NT2/D1 (cell line): ENCODE results near the gene ADGRG3.

ENCODE experiments used
- DNase-seq: peaks from one replicate; pipeline ENCODE4 v3.0.0-alpha.2; 2011; ENCODE audit warnings: low read depth, low spot score
- H3K27me3 ChIP-seq: 2 replicates; pipeline ENCODE4 v1.6.0; 2011; ENCODE audit warnings: mild to moderate bottlenecking; ENCODE audit not compliant: insufficient read length, insufficient read depth
- H3K36me3 ChIP-seq: 2 replicates; pipeline ENCODE4 v1.6.1; 2011; ENCODE audit warnings: mild to moderate bottlenecking, low read length, mixed read lengths; ENCODE audit not compliant: insufficient read depth, insufficient read length
- H3K4me1 ChIP-seq: 2 replicates; pipeline ENCODE4 v1.5.1; 2011; ENCODE audit not compliant: insufficient read depth, insufficient read length
- H3K4me3 ChIP-seq: 2 replicates; pipeline ENCODE4 v1.5.1; 2011; ENCODE audit warnings: low read depth; ENCODE audit not compliant: insufficient read length
- H3K9ac ChIP-seq: 2 replicates; pipeline ENCODE4 v1.6.0; 2011; ENCODE audit warnings: low read depth; ENCODE audit not compliant: insufficient read length
- H3K9me3 ChIP-seq: 2 replicates; pipeline ENCODE4 v1.5.1; 2011; ENCODE audit warnings: mild to moderate bottlenecking, low read length; ENCODE audit not compliant: insufficient read depth
- SUZ12 ChIP-seq: IDR thresholded peaks from 2 replicates; pipeline ENCODE4 v1.6.1; 2011; ENCODE audit not compliant: insufficient read length, insufficient read depth; ENCODE audit errors: extremely low read depth
- YY1 ChIP-seq: IDR thresholded peaks from 2 replicates; pipeline ENCODE4 v1.6.1; 2011; ENCODE audit not compliant: insufficient read length, insufficient read depth
- ZNF274 ChIP-seq: IDR thresholded peaks from 2 replicates; pipeline ENCODE4 v1.6.1; 2011; ENCODE audit warnings: mild to moderate bottlenecking, low read depth, low read length

The ADGRG3 gene

DNA sequence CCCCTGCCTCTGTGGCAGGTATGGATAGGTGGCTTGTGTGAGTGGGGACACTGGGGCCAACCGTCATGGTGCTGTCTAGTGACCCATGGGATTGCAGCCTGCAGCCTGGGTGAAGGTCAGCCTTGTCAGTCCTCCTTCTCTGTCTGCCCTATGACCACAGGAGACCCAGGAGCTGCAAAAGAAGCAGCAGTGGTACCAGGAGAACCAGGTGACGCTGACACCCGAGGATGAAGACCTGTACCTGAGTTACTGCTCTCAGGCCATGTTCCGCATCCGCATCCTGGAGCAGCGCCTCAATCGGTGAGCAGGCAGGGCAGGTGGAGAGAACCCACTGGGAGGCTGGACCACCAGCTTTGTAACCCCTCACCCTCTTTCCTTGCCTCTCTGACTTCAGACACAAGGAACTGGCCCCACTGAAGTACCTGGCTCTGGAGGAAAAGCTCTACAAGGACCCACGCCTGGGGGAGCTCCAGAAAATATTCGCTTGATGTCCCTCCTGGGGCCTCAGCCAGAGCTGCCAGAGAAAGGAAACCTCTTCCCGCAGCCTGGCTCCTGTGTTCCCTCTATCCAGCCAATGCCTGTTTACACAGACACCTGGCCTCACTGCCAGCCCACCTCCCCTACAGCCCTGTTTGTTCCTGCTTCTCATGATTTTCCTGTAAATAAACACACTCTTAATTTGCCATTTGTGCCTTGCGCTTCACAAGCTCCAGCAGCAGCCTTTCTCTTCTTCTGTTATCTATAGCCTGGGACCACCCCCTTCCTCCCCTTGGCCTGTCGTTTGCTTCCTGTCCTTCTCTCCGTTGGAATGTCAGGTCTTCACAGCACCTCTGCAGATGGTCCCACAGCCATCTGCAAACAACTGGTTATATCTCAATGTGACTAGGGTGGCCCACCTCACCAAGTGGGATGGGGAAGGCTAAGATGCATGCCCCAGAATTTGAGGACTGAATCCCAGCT, 62.9 kb downstream of the ADGRG3 start:
- DNase-seq, result no peak
- no peak for TF ChIP-seq YY1
- no peak for TF ChIP-seq SUZ12
- TF ChIP-seq ZNF274, result no peak

GRCh38 chr16:57732037-57732436, 63.9 kb downstream of the ADGRG3 start:
- H3K36me3 ChIP-seq, result peaks cover 1% of the 10 kb centered on the region
- TF ChIP-seq SUZ12 (no peak), ZNF274 (no peak), YY1 (no peak)
- no peak overlapping the region for H3K4me3 ChIP-seq
- peaks cover 5% of the 10 kb centered on the region for H3K4me1 ChIP-seq
- no peaks in the 10 kb centered on the region for H3K9me3 ChIP-seq
- DNase-seq, result no peak
- no peak overlapping the region for H3K9ac ChIP-seq
- H3K27me3 ChIP-seq, result no peaks in the 10 kb centered on the region

More for the DNA sequence above, 62.9 kb downstream of the ADGRG3 start:
- no peaks in the 10 kb centered on the region for H3K4me1 ChIP-seq
- no peaks in the 10 kb centered on the region for H3K9me3 ChIP-seq
- H3K27me3 ChIP-seq, result no peaks in the 10 kb centered on the region
- H3K9ac ChIP-seq, result no peak overlapping the region
- no peaks in the 10 kb centered on the region for H3K36me3 ChIP-seq
- H3K4me3 ChIP-seq, result no peak overlapping the region

DNA sequence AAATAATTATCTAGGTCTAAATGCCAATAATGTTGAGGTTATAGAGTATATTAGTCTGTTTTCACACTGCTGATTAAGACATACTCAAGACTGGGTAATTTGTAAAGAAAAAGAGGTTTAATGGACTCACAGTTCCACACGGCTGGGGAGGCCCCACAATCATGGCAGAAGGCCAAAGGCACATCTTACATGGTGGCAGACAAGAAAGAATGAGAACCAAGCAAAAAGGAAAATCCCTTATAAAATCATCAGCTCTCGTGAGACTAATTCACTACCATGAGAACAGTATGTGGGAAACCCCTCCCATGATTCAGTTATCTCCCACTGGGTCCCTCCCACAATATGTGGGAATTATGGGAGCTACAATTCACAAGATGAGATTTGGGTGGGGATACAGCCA, 64.6 kb downstream of the ADGRG3 start:
- Histone ChIP-seq H3K4me3 (no peak overlapping the region), H3K4me1 (peaks cover 6% of the 10 kb centered on the region), H3K36me3 (peaks cover 8% of the 10 kb centered on the region), H3K9me3 (no peaks in the 10 kb centered on the region), H3K9ac (no peak overlapping the region), H3K27me3 (no peaks in the 10 kb centered on the region)
- no peak for DNase-seq
- no peak for TF ChIP-seq ZNF274

GRCh38 chr16:57734308-57734924, 66.3 kb downstream of the ADGRG3 start:
- Histone ChIP-seq H3K4me3 (peak overlapping the region; percentile 92), H3K9ac (peak overlapping the region; percentile 98), H3K4me1 (peaks cover 6% of the 10 kb centered on the region), H3K27me3 (no peaks in the 10 kb centered on the region), H3K9me3 (no peaks in the 10 kb centered on the region), H3K36me3 (peaks cover 20% of the 10 kb centered on the region)
- DNase-seq, result no peak
- TF ChIP-seq ZNF274, result no peak
- TF ChIP-seq YY1, result no peak
- TF ChIP-seq SUZ12, result no peak

GRCh38 chr16:57734925-57735754, 67.0 kb downstream of the ADGRG3 start:
- peak overlapping the region; percentile 92 for H3K4me3 ChIP-seq
- TF ChIP-seq YY1 (peak; percentile 96), SUZ12 (no peak)
- DNase-seq, result peak; percentile 100
- peak overlapping the region; percentile 98 for H3K9ac ChIP-seq
- H3K27me3 ChIP-seq, result no peaks in the 10 kb centered on the region
- no peaks in the 10 kb centered on the region for H3K9me3 ChIP-seq
- peaks cover 21% of the 10 kb centered on the region for H3K36me3 ChIP-seq
- H3K4me1 ChIP-seq, result peaks cover 6% of the 10 kb centered on the region

- DNase-seq, result no peak
- Histone ChIP-seq H3K4me3 (peak within 1 kb of the TSS; percentile 92), H3K27me3 (no peaks in the 10 kb centered on the region), H3K9me3 (no peaks in the 10 kb centered on the region), H3K4me1 (peaks cover 10% of the 10 kb centered on the region), H3K9ac (peak within 1 kb of the TSS; percentile 98), H3K36me3 (peaks cover 23% of the 10 kb centered on the region)
- TF ChIP-seq ZNF274 (no peak), SUZ12 (no peak)
Observed at GRCh38 chr16:57735755-57736418, 67.8 kb downstream of the ADGRG3 start, which contains the start of gene KATNB1. Gene KATNB1 (plus strand): TSS chr16:57735770. CDS start chr16:57737244, 1,474 bp downstream.
